CD4-positive, CD25-positive, alpha-beta regulatory T cell (primary cell): ENCODE measurements around the gene PPA2. TPM values are rescaled to one million over a fixed set of nuclear protein-coding genes. Genes with fewer than 3 reads are reported as not detected.

Experiments
- ATAC-seq, 2 donors: fragments of 150-1000 bp; cut with Tn5 transposase; one replicate each; pipeline ENCODE4 v1.10.0; 2021; ENCODE audit warnings: low read depth in 2 of 2, moderate number of reproducible peaks in 2 of 2, moderate library complexity in 1 of 2
- DNase-seq, 3 donors: peaks; one replicate each; pipeline versions ENCODE4 v3.0.0 to v3.0.0-alpha.2; 2012 to 2022; ENCODE audit warnings: mixed read lengths in 1 of 3
- H3K27ac ChIP-seq: one replicate; pipeline ENCODE4 v1.7.0; 2013; ENCODE audit warnings: mild to moderate bottlenecking, low read length; ENCODE audit not compliant: insufficient read depth, poor library complexity, severe bottlenecking
- H3K27me3 ChIP-seq: one replicate; pipeline ENCODE4 v1.7.0; 2013; ENCODE audit warnings: low read length; ENCODE audit not compliant: control insufficient read depth, insufficient read depth
- H3K36me3 ChIP-seq: one replicate; pipeline ENCODE4 v1.7.0; 2013; ENCODE audit warnings: mild to moderate bottlenecking, low read length, moderate library complexity; ENCODE audit not compliant: control insufficient read depth, insufficient read depth
- H3K4me1 ChIP-seq: 2 replicates; pipeline ENCODE4 v1.7.0; 2013; ENCODE audit warnings: mild to moderate bottlenecking, low read length; ENCODE audit not compliant: insufficient read depth, control insufficient read depth, poor library complexity, severe bottlenecking
- H3K4me3 ChIP-seq: one replicate; pipeline ENCODE4 v1.7.0; 2013; ENCODE audit warnings: low read depth, mild to moderate bottlenecking, low read length, moderate library complexity
- H3K9me3 ChIP-seq, 2 experiments: 1 replicate in 1 of 2; 2 replicates in 1 of 2; pipeline ENCODE4 v1.7.0; 2013; ENCODE audit warnings: low read length in 2 of 2, mild to moderate bottlenecking in 1 of 2, moderate library complexity in 1 of 2; ENCODE audit not compliant: control insufficient read depth in 2 of 2
- H3K27ac Mint-ChIP-seq, 3 donors: one replicate each; pipeline ENCODE4 v1.8.0; 2020 to 2022; ENCODE audit warnings: mild to moderate bottlenecking in 3 of 3, mixed read lengths in 3 of 3, moderate library complexity in 2 of 3
- H3K27me3 Mint-ChIP-seq: one replicate; pipeline ENCODE4 v1.8.0; 2022; ENCODE audit warnings: mild to moderate bottlenecking, mixed read lengths
- H3K36me3 Mint-ChIP-seq: one replicate; pipeline ENCODE4 v1.8.0; 2020; ENCODE audit warnings: mixed read lengths
- H3K4me1 Mint-ChIP-seq, 4 donors: one replicate each; pipeline ENCODE4 v1.8.0; 2020 to 2022; ENCODE audit warnings: mixed read lengths in 4 of 4, mild to moderate bottlenecking in 1 of 4
- H3K4me3 Mint-ChIP-seq, 4 donors: one replicate each; pipeline ENCODE4 v1.8.0; 2020 to 2022; ENCODE audit warnings: mild to moderate bottlenecking in 4 of 4, mixed read lengths in 4 of 4, moderate library complexity in 3 of 4
- H3K9me3 Mint-ChIP-seq, 7 donors: one replicate each; pipeline ENCODE4 v1.8.0; 2020 to 2022; ENCODE audit warnings: mixed read lengths in 7 of 7, mild to moderate bottlenecking in 3 of 7, moderate library complexity in 2 of 7
- polyA plus RNA-seq, 4 donors: library from polyadenylated mRNA; unstranded; fragments of 300-500 nt; fragmentation: Illumina TruSeq; gene quantifications; one replicate each; pipeline ENCODE4 v1.2.3, GENCODE V29; 2021
- total RNA-seq: library from RNA; stranded (reverse); gene quantifications from one replicate; pipeline ENCODE4 v1.2.3, GENCODE V29; 2022

PPA2 gene
- total and polyA plus RNA-seq, 5 donors from 2014 or later: 42.2 to 126 (median 106) TPM

DNA sequence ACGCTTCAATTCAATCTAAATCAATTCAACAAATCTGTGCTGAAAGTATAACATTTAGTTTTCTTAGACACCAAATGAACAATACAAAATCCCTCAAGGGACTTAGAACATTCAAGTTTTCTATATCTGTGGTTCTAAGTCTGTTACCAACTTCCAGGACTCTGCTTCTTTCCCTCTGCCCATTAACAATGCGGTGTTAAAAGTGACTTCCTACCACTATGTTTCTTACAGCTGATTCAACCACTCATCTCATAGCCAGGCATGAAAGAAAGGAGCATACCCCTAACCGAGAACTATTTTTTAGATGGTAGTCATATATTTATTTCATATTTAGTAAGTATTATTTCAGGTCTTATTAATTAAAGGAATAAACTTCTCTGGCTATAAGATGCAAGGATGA lies 38.9 kb downstream of the PPA2 start:
- DNase-seq: no peak
- Mint-ChIP-seq H3K9me3 (peaks cover 0 to 23% (median 6%) of the 10 kb centered on the region in 7 donors), H3K27ac (no peak overlapping the region), H3K4me3 (no peak overlapping the region), H3K36me3 (peaks cover 68% of the 10 kb centered on the region), H3K27me3 (no peaks in the 10 kb centered on the region), H3K4me1 (peaks cover 0 to 12% (median 4%) of the 10 kb centered on the region in 4 donors)
- peaks cover 2 to 6% of the 10 kb centered on the region in 2 experiments for H3K9me3 ChIP-seq
- H3K4me3 ChIP-seq: no peak overlapping the region
- peaks cover 41% of the 10 kb centered on the region for H3K36me3 ChIP-seq
- H3K27me3 ChIP-seq: no peaks in the 10 kb centered on the region
- no peak for ATAC-seq
- H3K4me1 ChIP-seq: no peaks in the 10 kb centered on the region
- H3K27ac ChIP-seq: no peak overlapping the region

- ATAC-seq (no peak), DNase-seq (no peak)
- no peaks in the 10 kb centered on the region for H3K27me3 ChIP-seq
- Mint-ChIP-seq H3K4me3 (no peak overlapping the region), H3K4me1 (peaks cover 0 to 12% (median 4%) of the 10 kb centered on the region in 4 donors), H3K9me3 (peaks cover 0 to 23% (median 6%) of the 10 kb centered on the region in 7 donors), H3K27ac (no peak overlapping the region), H3K36me3 (peaks cover 68% of the 10 kb centered on the region), H3K27me3 (no peaks in the 10 kb centered on the region)
- peaks cover 41% of the 10 kb centered on the region for H3K36me3 ChIP-seq
- no peak overlapping the region for H3K27ac ChIP-seq
- peaks cover 2 to 6% of the 10 kb centered on the region in 2 experiments for H3K9me3 ChIP-seq
- H3K4me3 ChIP-seq: no peak overlapping the region
- H3K4me1 ChIP-seq: no peaks in the 10 kb centered on the region
These were observed 40.4 kb downstream of the PPA2 start for GRCh38 chr4:105433421-105433820.

GRCh38 chr4:105432438-105432837 lies 41.4 kb downstream of the PPA2 start:
- H3K27me3 ChIP-seq: no peaks in the 10 kb centered on the region
- no peak overlapping the region for H3K27ac Mint-ChIP-seq
- no peak overlapping the region for H3K27ac ChIP-seq
- H3K27me3 Mint-ChIP-seq: no peaks in the 10 kb centered on the region
- H3K4me1 ChIP-seq: no peaks in the 10 kb centered on the region
- H3K4me1 Mint-ChIP-seq: peaks cover 0 to 12% (median 7%) of the 10 kb centered on the region in 4 donors
- ATAC-seq: no peak
- H3K9me3 ChIP-seq: peaks cover 2 to 6% of the 10 kb centered on the region in 2 experiments
- H3K36me3 Mint-ChIP-seq: peaks cover 69% of the 10 kb centered on the region
- DNase-seq: no peak
- no peak overlapping the region for H3K4me3 ChIP-seq
- H3K9me3 Mint-ChIP-seq: peaks cover 0 to 23% (median 6%) of the 10 kb centered on the region in 7 donors
- peaks cover 31% of the 10 kb centered on the region for H3K36me3 ChIP-seq
- no peak overlapping the region for H3K4me3 Mint-ChIP-seq

DNA sequence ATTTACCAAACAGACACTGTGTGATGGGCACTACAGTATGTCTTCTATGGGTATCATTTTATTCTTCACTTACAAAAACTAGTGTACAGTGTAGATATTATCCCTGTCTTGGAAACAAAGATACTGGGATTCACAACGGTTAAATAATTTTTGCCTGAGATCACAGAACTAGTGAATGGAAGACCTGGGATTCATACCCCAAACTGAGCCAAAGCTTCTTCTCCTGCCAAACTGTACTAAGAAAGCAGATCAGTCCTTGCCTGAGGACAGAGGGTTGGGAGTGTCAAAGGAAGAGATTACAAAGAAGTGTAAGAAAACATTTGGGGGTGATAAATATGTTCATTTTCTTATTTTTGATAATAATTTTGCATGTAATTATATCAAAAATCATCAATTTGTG lies 43.1 kb downstream of the PPA2 start:
- H3K27ac Mint-ChIP-seq: no peak overlapping the region
- ATAC-seq (no peak), DNase-seq (no peak)
- no peaks in the 10 kb centered on the region for H3K4me1 ChIP-seq
- no peak overlapping the region for H3K27ac ChIP-seq
- H3K27me3 Mint-ChIP-seq: no peaks in the 10 kb centered on the region
- H3K36me3 ChIP-seq: peaks cover 26% of the 10 kb centered on the region
- peaks cover 0 to 11% (median 5%) of the 10 kb centered on the region in 4 donors for H3K4me1 Mint-ChIP-seq
- H3K4me3 Mint-ChIP-seq: no peak overlapping the region
- H3K36me3 Mint-ChIP-seq: peaks cover 66% of the 10 kb centered on the region
- no peaks in the 10 kb centered on the region for H3K27me3 ChIP-seq
- peaks cover 0 to 11% (median 3%) of the 10 kb centered on the region in 7 donors for H3K9me3 Mint-ChIP-seq
- H3K4me3 ChIP-seq: no peak overlapping the region
- peaks cover 2 to 6% of the 10 kb centered on the region in 2 experiments for H3K9me3 ChIP-seq

GRCh38 chr4:105426187-105426897 lies 47.5 kb downstream of the PPA2 start:
- H3K9me3 ChIP-seq: no peaks in the 10 kb centered on the region
- H3K27me3 ChIP-seq: no peaks in the 10 kb centered on the region
- no peak overlapping the region for H3K4me3 ChIP-seq
- DNase-seq: no peak
- no peak for ATAC-seq
- Mint-ChIP-seq H3K36me3 (peaks cover 53% of the 10 kb centered on the region), H3K9me3 (peaks cover 0 to 9% (median 6%) of the 10 kb centered on the region in 7 donors), H3K4me1 (peaks cover 1 to 27% (median 13%) of the 10 kb centered on the region in 4 donors), H3K4me3 (no peak overlapping the region), H3K27me3 (no peaks in the 10 kb centered on the region), H3K27ac (no peak overlapping the region)
- H3K4me1 ChIP-seq: no peaks in the 10 kb centered on the region
- peaks cover 41% of the 10 kb centered on the region for H3K36me3 ChIP-seq
- H3K27ac ChIP-seq: no peak overlapping the region

GRCh38 chr4:105422207-105422920 lies 51.5 kb downstream of the PPA2 start:
- ATAC-seq (no peak), DNase-seq (no peak)
- H3K27ac Mint-ChIP-seq: no peak overlapping the region
- Histone ChIP-seq H3K4me3 (no peak overlapping the region), H3K27me3 (no peaks in the 10 kb centered on the region), H3K9me3 (no peaks in the 10 kb centered on the region), H3K36me3 (peaks cover 41% of the 10 kb centered on the region), H3K4me1 (no peaks in the 10 kb centered on the region), H3K27ac (no peak overlapping the region)
- no peaks in the 10 kb centered on the region for H3K27me3 Mint-ChIP-seq
- peaks cover 42% of the 10 kb centered on the region for H3K36me3 Mint-ChIP-seq
- peaks cover 6 to 25% (median 11%) of the 10 kb centered on the region in 4 donors for H3K4me1 Mint-ChIP-seq
- H3K4me3 Mint-ChIP-seq: no peak overlapping the region
- peaks cover 0 to 8% (median 5%) of the 10 kb centered on the region in 7 donors for H3K9me3 Mint-ChIP-seq

- ATAC-seq (no peak), DNase-seq (no peak)
- Histone ChIP-seq H3K27ac (no peak overlapping the region), H3K4me1 (no peaks in the 10 kb centered on the region), H3K27me3 (no peaks in the 10 kb centered on the region), H3K9me3 (no peaks in the 10 kb centered on the region), H3K36me3 (peaks cover 19% of the 10 kb centered on the region), H3K4me3 (no peak overlapping the region)
- Mint-ChIP-seq H3K27ac (no peak overlapping the region), H3K36me3 (peaks cover 30% of the 10 kb centered on the region), H3K9me3 (peaks cover 0 to under 1% (median 0%) of the 10 kb centered on the region in 7 donors), H3K27me3 (no peaks in the 10 kb centered on the region), H3K4me1 (peaks cover 2 to 16% (median 6%) of the 10 kb centered on the region in 4 donors), H3K4me3 (no peak overlapping the region)
These were observed 56.2 kb downstream of the PPA2 start for GRCh38 chr4:105417624-105418023.
